ENCODE data around the gene S1PR1.

GRCh38 chr1:101191049-101191448, 45.8 kb upstream of the S1PR1 start:
- TF ChIP-seq CTCF (IDR thresholded peaks at IDR 0.05) (no peak), POLR2A (IDR thresholded peaks at IDR 0.05) (no peak)
